Keratinocyte (primary cell): ENCODE results near the gene THNSL1. TPM values are rescaled to one million over a fixed set of nuclear protein-coding genes. Genes with fewer than 3 reads are reported as not detected.
A peak's percentile ranks its signal among the peaks of the same experiment; 100 is the strongest.

Source experiments
- DNase-seq: peaks from one replicate; pipeline ENCODE4 v3.0.0-alpha.2; 2011; ENCODE audit warnings: low read depth, missing footprints, low spot score
- FAIRE-seq: peaks from 2 replicates; lab custom pipeline; 2011; peaks lifted over from hg19 to GRCh38; lab: Jason Lieb, UNC
- H2AFZ ChIP-seq: 2 replicates; pipeline ENCODE4 v1.6.0; 2012; ENCODE audit warnings: low read length, control low read depth, inconsistent platforms; ENCODE audit not compliant: control insufficient read depth
- H3K27ac ChIP-seq: 2 replicates; pipeline ENCODE4 v1.5.1; 2011; ENCODE audit warnings: low read length; ENCODE audit not compliant: control insufficient read depth, insufficient read depth
- H3K27me3 ChIP-seq: 3 replicates; pipeline ENCODE4 v1.6.0; 2011; ENCODE audit warnings: low read length; ENCODE audit not compliant: control insufficient read depth, insufficient read depth; ENCODE audit errors: extremely low read depth
- H3K36me3 ChIP-seq, 2 experiments: 2 replicates in 1 of 2; 3 replicates in 1 of 2; pipeline ENCODE4 v1.5.1; 2011; ENCODE audit warnings: low read length in 2 of 2, mild to moderate bottlenecking in 1 of 2; ENCODE audit not compliant: control insufficient read depth in 2 of 2, insufficient read depth in 2 of 2; ENCODE audit errors: extremely low read depth in 1 of 2
- H3K4me1 ChIP-seq: 3 replicates; pipeline ENCODE4 v1.5.1; 2011; ENCODE audit warnings: low read length; ENCODE audit not compliant: control insufficient read depth, insufficient read depth; ENCODE audit errors: extremely low read depth
- H3K4me2 ChIP-seq: 3 replicates; pipeline ENCODE4 v1.6.0; 2011; ENCODE audit warnings: low read depth, low read length; ENCODE audit not compliant: control insufficient read depth, insufficient read depth; ENCODE audit errors: extremely low read depth
- H3K4me3 ChIP-seq, 3 experiments: fragments of 200-600 bp in 1 of 3; sonication (generic) in 1 of 3; 2 replicates in 2 of 3; 3 replicates in 1 of 3; pipeline ENCODE4 v1.5.1; 2011 to 2016; ENCODE audit warnings: low read length in 3 of 3, mild to moderate bottlenecking in 3 of 3, control low read depth in 2 of 3, inconsistent platforms in 1 of 3, low read depth in 1 of 3, mixed read lengths in 1 of 3, mixed run types in 1 of 3, moderate library complexity in 1 of 3; ENCODE audit not compliant: control insufficient read depth in 2 of 3, insufficient read depth in 2 of 3; ENCODE audit errors: extremely low read depth in 1 of 3
- H3K79me2 ChIP-seq: 2 replicates; pipeline ENCODE4 v1.6.0; 2012; ENCODE audit warnings: low read length; ENCODE audit not compliant: control insufficient read depth, insufficient read depth
- H3K9ac ChIP-seq: 3 replicates; pipeline ENCODE4 v1.6.0; 2011; ENCODE audit warnings: low read length; ENCODE audit not compliant: control insufficient read depth, insufficient read depth; ENCODE audit errors: extremely low read depth
- H3K9me1 ChIP-seq: 3 replicates; pipeline ENCODE4 v1.6.0; 2011; ENCODE audit warnings: low read length; ENCODE audit not compliant: control insufficient read depth, insufficient read depth; ENCODE audit errors: extremely low read depth
- H3K9me3 ChIP-seq: 2 replicates; pipeline ENCODE4 v1.5.1; 2012; ENCODE audit warnings: low read depth, low read length; ENCODE audit not compliant: control insufficient read depth
- H4K20me1 ChIP-seq: 3 replicates; pipeline ENCODE4 v1.6.0; 2011; ENCODE audit warnings: low read length; ENCODE audit not compliant: control insufficient read depth, insufficient read depth; ENCODE audit errors: extremely low read depth
- EZH2 ChIP-seq: IDR thresholded peaks from one replicate; pipeline ENCODE4 v1.6.1; 2012; ENCODE audit warnings: inconsistent platforms, mild to moderate bottlenecking, low read length, moderate library complexity
- dilution Hi-C: fragments of 300-500 bp; cut with MboI; formaldehyde crosslinking; loops from one replicate; pipeline ENCODE4 v1.7.0; 2020; ENCODE audit warnings: low sequenced_read_pairs; ENCODE audit not compliant: extremely low pct_ligation_motif_present
- polyA plus RNA-seq, 5 experiments: library from polyadenylated mRNA; depleted of rRNA in 3 of 5; stranded (reverse) in 3 of 5; stranded (forward) in 1 of 5; unstranded in 1 of 5; fragments of >200 nt; gene quantifications; 1 replicate in 1 of 5; 2 replicates in 3 of 5; 3 replicates in 1 of 5; pipeline versions ENCODE4 v1.2.1 to v1.2.3, GENCODE V29; 2011 to 2012; ENCODE audit warnings: missing spikeins in 2 of 5, low read depth in 1 of 5, low replicate concordance in 1 of 5
- TF ChIP-seq, protein P1 (sequence below), 3 experiments: IDR thresholded peaks in 1 of 3; conservative IDR thresholded peaks in 1 of 3; optimal IDR thresholded peaks in 1 of 3; 2 replicates in 2 of 3; 3 replicates in 1 of 3; pipeline versions ENCODE3 to v1.5.1; 2011; ENCODE audit warnings: low read length in 3 of 3, mild to moderate bottlenecking in 3 of 3, moderate library complexity in 2 of 3, control low read depth in 1 of 3, inconsistent platforms in 1 of 3; ENCODE audit not compliant: insufficient read depth in 2 of 3; ENCODE audit errors: extremely low read depth in 1 of 3

The THNSL1 gene
- polyA plus RNA-seq, 1 donor (not counting 4 experiments of a cell fraction or from before 2014, with no cell fraction given) = 4.1 TPM

- H3K79me2 ChIP-seq = no peaks in the 10 kb centered on the region
- no peak overlapping the region for H3K9ac ChIP-seq
- H3K9me3 ChIP-seq = no peaks in the 10 kb centered on the region
- no peak for TF ChIP-seq EZH2
- TF ChIP-seq, protein P1, sequence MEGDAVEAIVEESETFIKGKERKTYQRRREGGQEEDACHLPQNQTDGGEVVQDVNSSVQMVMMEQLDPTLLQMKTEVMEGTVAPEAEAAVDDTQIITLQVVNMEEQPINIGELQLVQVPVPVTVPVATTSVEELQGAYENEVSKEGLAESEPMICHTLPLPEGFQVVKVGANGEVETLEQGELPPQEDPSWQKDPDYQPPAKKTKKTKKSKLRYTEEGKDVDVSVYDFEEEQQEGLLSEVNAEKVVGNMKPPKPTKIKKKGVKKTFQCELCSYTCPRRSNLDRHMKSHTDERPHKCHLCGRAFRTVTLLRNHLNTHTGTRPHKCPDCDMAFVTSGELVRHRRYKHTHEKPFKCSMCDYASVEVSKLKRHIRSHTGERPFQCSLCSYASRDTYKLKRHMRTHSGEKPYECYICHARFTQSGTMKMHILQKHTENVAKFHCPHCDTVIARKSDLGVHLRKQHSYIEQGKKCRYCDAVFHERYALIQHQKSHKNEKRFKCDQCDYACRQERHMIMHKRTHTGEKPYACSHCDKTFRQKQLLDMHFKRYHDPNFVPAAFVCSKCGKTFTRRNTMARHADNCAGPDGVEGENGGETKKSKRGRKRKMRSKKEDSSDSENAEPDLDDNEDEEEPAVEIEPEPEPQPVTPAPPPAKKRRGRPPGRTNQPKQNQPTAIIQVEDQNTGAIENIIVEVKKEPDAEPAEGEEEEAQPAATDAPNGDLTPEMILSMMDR (optimal IDR thresholded peaks at IDR 0.05 in 1 of 3, IDR thresholded peaks at IDR 0.05 in 1 of 3, conservative IDR thresholded peaks at IDR 0.05 in 1 of 3; ENCODE audit: extremely low read depth in 1 of 3, insufficient read depth in 2 of 3, low read length in 3 of 3) = no peak
- H2AFZ ChIP-seq = peak overlapping the region; percentile 13
- no peak overlapping the region for H3K4me2 ChIP-seq
- H3K4me1 ChIP-seq = peaks cover 28% of the 10 kb centered on the region
- H3K4me3 ChIP-seq = no peak overlapping the region
- no peaks in the 10 kb centered on the region for H3K9me1 ChIP-seq
- no peak for FAIRE-seq
- DNase-seq = no peak
- peak overlapping the region; percentile 30 for H3K27ac ChIP-seq
- H3K36me3 ChIP-seq = no peaks in the 10 kb centered on the region
- H4K20me1 ChIP-seq = no peaks in the 10 kb centered on the region
- no peaks in the 10 kb centered on the region for H3K27me3 ChIP-seq
- dilution Hi-C loops = no loop called here
Observed at GRCh38 chr10:25065761-25066476, 49.5 kb downstream of the THNSL1 start.

- H3K36me3 ChIP-seq = no peaks in the 10 kb centered on the region
- peak overlapping the region; percentile 99 for H3K27ac ChIP-seq
- peak overlapping the region; percentile 25 for H2AFZ ChIP-seq
- H4K20me1 ChIP-seq = no peaks in the 10 kb centered on the region
- no peaks in the 10 kb centered on the region for H3K27me3 ChIP-seq
- TF ChIP-seq, protein P1 (optimal IDR thresholded peaks at IDR 0.05 in 1 of 3, IDR thresholded peaks at IDR 0.05 in 1 of 3, conservative IDR thresholded peaks at IDR 0.05 in 1 of 3; ENCODE audit: extremely low read depth in 1 of 3, insufficient read depth in 2 of 3, low read length in 3 of 3) = no peak
- no peak for TF ChIP-seq EZH2
- no peaks in the 10 kb centered on the region for H3K9me1 ChIP-seq
- dilution Hi-C loops = no loop called here
- no peaks in the 10 kb centered on the region for H3K9me3 ChIP-seq
- H3K4me1 ChIP-seq = peaks cover 14% of the 10 kb centered on the region
- peak; percentile 99 for FAIRE-seq
- no peak overlapping the region for H3K4me3 ChIP-seq
- peak; percentile 100 for DNase-seq
- peak overlapping the region; percentile 11 for H3K4me2 ChIP-seq
- H3K9ac ChIP-seq = peak overlapping the region; percentile 78
- H3K79me2 ChIP-seq = no peaks in the 10 kb centered on the region
Observed at GRCh38 chr10:25068152-25069058, 52.0 kb downstream of the THNSL1 start.
